Measurements from ENCODE around the gene TMEM248.
"Not testable (repeated sequence)": the region's sequence is repeated elsewhere in the genome, so short reads cannot be mapped to it uniquely, and the experiment has no call there.

The TMEM248 gene

GRCh38 chr7:66952343-66953043, 31.5 kb downstream of the TMEM248 start:
- no peak for DNase-seq

- DNase-seq, result no peak
Observed at GRCh38 chr7:66953044-66953427, 32.0 kb downstream of the TMEM248 start.

DNA sequence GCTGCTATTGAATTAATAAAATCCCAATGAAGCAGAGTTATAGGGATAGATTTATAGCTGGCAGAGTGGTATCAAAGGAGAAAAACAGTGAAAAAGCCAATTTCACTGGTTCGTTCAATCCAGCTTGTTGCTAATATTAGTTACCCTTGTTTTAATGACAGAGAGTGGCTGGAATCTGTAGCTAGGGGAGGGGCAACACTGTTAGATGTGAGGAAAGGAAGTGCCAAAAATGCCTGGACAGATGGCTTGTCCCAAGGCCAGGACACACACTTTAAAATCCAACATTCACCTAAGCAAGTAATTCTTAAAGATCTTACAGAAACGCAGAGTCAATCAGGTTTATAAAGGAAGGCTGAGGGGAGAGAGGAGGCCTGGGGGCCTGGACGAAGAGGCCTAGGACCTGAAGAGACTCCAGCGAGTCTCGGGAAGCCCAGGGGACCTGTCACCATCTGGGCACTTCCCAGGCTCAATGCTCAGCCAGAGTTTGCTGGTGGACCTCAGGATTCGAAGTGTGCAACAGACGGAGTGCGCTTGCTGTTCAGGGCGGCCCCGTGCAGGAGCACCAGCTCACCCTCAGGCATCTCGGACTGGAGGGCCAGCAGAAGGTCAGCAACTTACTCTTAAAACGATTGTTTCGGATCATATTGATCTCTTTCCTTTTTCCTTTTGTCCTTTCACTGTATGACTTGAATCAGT, 36.7 kb downstream of the TMEM248 start:
- no peak for DNase-seq

DNA sequence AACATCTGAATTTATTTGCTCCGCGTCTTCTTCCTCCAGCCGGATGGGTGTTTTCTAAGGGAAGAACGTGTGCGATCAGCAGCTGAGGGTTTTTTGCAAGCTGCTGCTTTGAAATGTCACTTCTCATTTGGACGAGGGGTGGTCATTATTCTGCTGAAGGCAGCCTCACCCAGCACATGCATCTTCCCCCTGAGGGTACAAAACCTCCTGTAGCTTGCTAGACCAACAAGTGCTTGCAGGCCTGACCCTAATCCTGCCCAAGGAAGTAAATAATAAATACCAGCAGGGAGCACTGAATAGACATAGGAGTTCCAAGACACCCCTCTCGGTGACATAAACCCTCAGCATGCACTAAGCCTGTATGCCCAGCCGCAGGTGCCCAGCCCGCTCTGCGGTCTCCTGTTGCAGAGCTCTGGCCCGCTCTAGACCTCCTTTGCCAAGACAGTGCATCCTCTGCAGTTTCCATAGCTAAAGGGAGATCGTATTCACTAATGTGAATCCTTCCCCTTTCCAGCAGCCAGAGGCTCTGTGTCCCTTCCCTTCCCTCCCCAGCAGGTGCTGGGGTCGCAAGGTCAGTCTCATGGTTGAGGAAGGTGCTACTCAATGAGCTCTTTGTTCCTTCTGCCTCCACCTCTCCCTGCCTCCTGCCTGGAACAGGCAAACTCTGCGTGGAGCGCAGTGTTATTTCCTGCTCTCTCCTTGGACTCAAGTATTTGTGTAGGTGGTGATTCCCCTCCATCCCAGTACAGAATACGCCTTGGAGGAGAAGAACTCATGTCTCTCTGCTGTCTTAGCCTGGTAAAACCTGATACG, 37.7 kb downstream of the TMEM248 start:
- no peak for DNase-seq

DNA sequence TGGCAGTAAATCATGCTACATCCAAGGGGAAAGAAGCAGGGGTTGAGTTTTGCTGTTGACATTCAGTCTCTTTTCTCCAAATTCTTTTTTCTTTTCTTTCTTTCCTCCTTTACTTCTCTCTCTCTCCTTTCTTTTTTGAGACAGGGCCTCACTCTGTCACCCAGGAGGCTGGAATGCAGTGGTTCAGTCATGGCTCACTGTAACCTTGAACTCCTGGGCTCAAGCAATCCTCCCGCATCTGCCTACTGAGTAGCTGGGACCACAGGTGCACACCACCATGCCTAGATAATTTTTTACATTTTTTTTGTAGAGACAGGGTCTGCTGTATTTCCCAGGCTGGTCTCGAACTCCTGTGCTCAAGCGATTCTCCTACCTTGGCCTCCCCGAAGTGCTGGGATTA, 39.2 kb downstream of the TMEM248 start:
- no peak for DNase-seq

DNA sequence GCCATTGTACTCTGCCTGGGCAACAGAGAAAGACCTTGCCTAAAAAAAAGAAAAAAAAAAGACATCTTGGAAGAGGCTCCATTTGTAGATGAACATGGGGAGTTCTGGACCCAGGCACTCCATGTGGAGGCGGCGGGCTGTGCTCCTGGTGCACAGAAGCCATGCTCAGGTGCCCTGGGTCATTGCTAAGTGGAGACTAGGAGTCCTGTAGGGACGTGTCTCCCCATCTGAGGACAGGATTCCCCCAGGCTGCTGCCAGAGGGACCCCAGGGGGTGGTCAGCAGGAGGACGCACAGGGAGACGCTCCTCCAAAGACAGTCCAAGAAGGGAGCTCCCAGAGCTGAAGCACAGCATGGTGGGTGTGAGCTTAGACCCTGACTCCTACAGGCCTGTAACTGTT, 40.1 kb downstream of the TMEM248 start:
- DNase-seq, result no peak

- DNase-seq, result no peak
Observed at GRCh38 chr7:66964411-66964810, 43.4 kb downstream of the TMEM248 start.

DNA sequence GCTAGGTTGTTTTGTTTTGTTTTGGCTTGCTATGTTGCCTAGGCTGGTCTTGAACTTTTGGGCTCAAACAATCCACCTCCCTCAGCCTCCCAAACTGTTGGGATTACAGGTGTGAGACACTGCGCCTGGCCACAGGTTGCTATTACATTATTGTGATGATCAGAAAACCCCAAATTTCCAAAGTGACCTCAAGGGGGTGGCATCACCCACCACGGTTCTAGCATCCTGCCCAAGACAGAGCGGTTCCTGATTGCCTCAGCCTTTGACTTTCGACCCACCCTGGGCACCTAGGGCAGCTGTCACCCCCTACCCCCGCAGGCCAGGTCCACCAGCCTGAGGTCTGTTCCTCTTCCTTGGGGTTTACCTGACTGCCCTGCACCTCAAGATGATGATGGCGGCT, 46.0 kb downstream of the TMEM248 start:
- DNase-seq, result no peak

DNA sequence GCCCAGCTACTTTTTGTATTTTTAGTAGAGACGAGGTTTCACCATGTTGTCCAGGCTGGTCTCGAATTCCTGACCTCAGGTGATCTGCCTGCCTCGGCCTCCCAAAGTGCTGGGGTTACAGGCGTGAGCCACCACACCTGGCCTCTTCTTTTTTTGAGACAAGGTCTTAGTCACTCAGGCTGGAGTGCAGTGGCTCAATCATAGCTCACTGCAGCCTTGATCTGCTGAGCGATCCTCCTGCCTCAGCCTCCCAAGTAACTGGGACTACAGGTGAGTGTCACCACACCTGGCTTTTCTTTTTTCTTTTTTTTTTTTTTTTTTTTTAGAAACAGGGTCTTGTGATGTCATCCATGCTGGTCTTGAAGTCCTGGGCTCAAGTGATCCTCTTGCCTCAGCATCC, 48.0 kb downstream of the TMEM248 start:
- not testable (repeated sequence) for DNase-seq

DNA sequence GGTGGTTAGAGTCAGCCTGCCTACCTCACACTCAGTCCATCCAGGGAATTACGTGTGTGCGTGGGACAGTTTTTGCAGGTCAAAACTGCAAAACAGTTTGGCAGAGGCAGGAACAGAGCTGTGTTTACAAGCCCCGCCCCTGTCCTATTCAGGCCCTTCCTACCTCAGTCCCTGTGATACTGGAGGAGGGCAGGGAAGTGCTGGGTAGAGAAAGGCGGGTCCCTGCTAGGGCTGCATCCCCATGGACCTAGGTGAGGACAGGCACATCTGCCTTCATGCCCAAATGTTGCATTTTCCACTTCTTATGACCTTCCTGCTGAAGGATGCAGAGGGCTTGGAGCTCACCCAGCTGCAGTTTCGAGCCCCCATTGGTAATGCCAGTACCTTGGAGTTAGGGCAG, 49.3 kb downstream of the TMEM248 start:
- no peak for DNase-seq

- DNase-seq, result no peak
Observed at GRCh38 chr7:66974986-66975590, 54.1 kb downstream of the TMEM248 start.

DNA sequence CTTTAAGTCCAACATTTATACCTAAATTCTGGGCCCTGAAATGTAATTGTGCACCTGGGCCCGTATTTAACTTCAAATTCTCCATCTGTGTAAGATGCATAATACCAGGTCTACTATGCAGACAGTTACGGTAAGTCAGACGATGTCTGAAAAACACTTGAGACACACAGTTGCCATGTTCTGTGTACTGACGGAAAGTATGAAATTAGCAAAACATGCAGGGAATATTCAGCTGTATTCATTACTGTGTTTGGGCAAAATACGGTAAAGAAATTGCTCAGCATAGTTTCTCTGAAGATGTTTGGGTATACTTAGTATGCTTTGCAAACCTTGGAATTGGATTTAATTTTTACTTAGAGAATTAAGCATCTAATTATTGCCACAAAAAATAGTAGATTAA, 57.3 kb downstream of the TMEM248 start:
- DNase-seq, result not testable (repeated sequence)

GRCh38 chr7:66979013-66979412, 58.0 kb downstream of the TMEM248 start:
- not testable (repeated sequence) for DNase-seq

- not testable (repeated sequence) for DNase-seq
Observed at GRCh38 chr7:66980336-66980735, 59.3 kb downstream of the TMEM248 start.

- DNase-seq, result not testable (repeated sequence)
Observed at GRCh38 chr7:66989552-66989951, 68.5 kb downstream of the TMEM248 start.

GRCh38 chr7:66994051-66994450, 73.0 kb downstream of the TMEM248 start:
- not testable (repeated sequence) for DNase-seq

DNA sequence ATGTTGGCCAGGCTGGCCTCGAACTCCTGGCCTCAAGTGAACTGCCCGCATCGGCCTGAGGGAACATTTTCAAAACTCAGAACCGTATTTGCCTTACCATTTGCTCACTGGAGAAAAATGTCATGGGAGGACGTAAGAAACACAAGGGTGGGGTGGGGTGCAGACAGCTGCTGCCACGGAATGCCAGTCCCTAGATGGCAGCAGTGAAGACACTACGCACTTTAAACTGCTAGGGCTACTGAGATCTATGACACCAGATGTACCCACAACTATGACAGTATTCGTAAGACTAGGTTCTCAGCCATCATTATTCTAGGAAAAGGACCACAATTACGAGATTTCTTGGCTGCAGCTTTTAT, 73.6 kb downstream of the TMEM248 start:
- DNase-seq, result not testable (repeated sequence)

GRCh38 chr7:66995050-66995776, 74.2 kb downstream of the TMEM248 start, which contains the start of gene SBDS:
Gene SBDS, minus strand, starts transcription at chr7:66995586. Its CDS starts 169 bp downstream, at chr7:66995417.
- peak; percentile 90 for DNase-seq

DNA sequence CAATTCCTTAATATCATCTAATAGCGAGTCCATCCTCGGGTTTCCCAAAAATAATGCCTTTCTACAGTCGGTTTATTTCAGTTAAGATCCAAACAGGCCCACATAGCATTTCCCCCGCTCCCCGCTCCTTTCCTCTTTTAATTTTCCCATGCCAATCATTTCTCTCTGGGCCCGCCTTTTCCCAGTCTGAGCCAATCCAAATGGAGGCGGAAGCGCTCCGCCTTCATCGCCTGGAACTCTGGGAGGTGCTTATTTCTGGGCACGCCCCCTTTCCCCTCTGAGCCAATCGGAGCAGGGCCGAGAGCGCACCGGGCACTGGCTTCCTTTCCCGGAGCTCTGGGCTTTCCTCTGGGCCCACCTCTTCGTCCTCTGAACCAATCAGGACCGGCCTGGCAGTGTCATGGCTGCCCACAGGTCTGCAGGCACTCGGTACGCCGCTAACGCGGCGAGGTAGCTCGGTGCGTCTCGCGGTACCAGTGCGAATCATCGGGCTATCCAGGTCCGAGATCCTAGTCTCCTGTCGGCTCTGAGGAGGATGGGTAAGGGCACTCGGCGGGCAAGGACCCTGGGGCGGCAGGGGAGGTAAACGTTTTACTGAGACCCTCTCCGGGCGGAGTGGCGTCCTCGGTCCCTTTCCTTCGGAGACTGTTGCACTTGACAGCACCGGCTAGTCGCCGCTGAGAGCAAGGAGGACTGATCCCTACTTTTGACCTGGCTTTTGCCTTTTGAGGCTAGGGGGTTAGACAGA, 75.6 kb downstream of the TMEM248 start, which contains the start of gene TYW1:
TSS of gene TYW1 (plus strand) at position 390 of the 748 bp plus-strand sequence. CDS start at position 536, 146 bp downstream.
- peak; percentile 92 for DNase-seq

GRCh38 chr7:67000601-67001258, 79.7 kb downstream of the TMEM248 start:
- not testable (repeated sequence) for DNase-seq

- not testable (repeated sequence) for DNase-seq
Observed at GRCh38 chr7:67004145-67004544, 83.1 kb downstream of the TMEM248 start.
